Endothelial cell of hepatic sinusoid (primary cell): Measurements from ENCODE around the gene PER2.

ENCODE experiments used
- in situ Hi-C: cut with HindIII; loops from 2 replicates; pipeline ENCODE4 v1.10.0; 2017; ENCODE audit warnings: low sequenced_read_pairs

Gene PER2

DNA sequence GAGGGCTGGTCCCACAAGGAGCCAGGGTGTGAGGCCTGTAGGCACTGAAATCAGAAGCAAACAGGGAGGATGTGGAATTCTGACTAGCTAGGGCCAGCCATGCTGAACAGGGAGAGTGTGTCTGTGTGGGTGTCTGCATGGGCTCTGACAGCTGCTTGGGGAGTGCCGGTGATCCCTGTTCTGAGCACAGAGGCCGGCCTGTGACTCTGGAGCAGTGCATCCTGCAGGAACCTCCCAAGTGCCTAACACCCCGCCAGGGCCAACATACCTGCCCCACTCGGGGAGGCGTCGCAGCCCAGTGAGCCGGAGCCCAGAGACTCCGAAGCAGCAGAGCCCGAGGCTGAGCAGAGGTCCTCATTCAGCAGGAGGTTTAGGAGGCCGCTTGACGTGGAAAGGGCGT is 37.1 kb downstream of the PER2 start:
- in situ Hi-C loops: no loop called here

DNA sequence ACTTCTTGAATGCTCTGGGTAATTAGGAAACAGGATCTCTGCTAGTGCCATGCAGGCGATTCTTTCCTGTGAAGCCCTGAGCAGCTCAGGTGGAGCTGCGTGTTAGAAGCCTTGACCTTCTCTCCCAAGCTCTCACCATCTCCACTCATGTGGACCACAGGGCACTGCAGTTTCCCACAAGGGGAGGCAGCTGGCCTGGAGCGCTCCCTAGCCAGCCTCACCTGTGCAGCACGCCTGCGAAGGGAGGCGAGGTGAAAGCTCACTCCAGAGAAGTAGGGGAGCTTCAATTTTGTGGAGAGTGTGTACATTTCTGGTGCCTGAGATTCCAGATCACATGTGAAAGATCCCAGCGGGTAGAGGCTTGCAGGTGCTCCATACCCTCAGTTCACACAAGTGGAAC is 37.5 kb downstream of the PER2 start:
- in situ Hi-C loops: no loop called here

- in situ Hi-C loops: no loop called here
Measured at GRCh38 chr2:238247841-238248453, 40.5 kb downstream of the PER2 start.

DNA sequence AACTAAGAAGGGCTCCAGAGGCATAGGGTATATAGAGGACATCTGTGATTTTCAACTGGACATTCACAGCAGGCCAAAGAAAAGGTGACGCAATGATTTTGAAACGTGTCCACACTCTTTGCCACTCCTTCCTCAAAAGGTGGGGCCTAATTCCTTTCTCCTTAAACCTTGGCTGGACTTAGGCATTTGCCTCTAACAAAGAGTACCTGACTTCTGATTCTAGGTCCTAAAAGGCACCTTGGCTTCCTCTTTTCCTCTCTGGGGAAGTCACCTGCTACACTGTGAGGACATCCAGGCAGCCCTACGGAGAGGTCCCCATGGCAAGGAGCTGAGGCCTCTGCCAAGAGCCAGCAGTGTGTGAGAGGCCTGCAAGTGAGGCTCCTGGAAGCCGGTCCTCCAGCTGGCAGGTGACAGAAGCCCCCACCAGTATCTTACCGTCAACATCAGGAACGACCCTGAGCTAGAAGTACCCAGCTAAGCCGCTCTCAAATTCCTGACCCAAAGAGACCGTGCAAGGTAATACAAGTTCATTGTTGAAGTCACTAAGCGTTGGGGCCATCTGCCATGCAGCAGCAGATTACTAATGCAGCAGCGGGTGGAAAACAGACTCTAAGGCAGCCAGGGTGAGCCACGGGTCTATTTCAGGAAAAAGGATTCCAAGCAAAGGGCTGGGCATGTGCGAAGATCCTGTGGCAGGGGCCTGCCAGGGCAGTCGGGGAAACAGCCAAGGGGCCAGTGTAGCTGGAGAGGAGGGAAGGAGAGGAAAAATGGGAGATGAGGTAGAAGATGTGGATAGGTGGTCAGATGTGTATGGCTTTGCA is 41.2 kb downstream of the PER2 start:
- in situ Hi-C loops: no loop called here

DNA sequence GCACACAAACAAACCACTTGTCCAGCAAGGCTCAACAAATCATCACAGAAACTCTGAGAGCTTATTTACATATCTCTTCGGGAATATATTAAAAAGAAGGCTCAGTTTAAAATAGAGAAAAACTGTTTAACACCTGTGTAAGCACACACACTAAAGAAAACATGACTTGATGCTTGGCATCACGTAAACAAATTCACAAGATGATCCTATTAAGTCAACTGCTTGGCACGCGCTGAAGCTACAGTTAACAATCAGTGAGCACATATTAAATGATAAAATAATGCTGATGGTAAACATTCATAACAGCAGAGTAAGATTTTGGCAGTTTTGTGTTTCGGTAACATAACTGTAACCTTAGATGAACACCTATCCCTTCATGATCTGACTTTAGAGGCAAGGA is 44.3 kb downstream of the PER2 start:
- in situ Hi-C loops: no loop called here

- in situ Hi-C loops: no loop called here
Measured at GRCh38 chr2:238243496-238244076, 44.8 kb downstream of the PER2 start.

DNA sequence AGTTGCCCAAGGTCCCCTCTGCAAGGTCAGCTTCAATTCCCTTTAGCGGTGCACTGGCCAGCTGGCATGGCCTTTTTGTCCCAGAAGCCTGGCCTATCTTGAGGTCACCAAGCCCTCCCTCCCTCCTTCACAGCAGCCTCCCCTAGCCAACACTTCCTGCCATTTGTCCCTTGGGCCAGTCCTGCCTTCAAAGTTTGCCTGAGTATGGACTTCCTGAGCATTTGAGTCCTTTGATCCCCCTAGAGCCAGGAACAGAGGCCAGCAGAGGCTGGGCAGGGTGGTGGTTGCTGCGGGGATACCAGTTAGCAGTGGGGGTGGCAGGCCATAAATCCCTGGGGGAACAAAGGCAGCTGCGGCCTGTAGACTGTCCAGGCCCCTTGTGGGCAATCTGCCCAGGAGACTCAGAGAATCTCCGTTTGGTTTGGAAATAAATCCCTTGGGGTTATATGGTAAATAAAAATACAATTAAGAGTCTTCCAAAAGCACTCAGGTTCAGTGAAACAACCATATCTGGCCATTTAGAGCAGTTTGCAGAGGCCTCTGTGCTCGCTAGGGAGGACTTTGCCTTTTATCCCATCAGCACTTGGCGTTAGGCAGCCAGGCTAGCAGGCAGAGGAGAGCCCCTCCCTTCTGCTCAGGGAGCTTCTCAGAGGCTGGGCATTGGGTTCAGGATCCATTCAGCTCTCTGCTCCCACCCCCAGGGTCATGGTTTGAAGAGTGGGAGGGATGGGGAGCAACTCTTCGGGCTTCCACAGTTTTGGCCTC is 45.5 kb downstream of the PER2 start:
- in situ Hi-C loops: no loop called here

DNA sequence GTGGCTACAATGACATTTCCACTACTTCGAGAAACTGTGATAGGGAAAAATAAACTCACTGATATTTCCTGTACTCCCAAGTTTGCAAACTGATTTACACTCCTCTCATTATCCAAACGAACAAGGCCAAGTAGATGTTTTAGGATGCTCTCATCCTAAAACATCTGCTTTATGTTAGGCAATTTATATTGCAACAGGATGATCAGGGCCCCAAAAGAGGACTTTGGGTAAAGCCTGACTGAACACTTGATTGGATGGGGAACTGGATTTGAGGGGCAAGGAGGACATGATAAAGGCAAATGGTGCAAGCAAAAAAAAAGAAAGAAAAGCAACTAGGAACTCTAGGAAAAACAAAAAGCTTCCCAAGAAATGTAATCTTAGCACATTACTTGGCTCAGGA is 46.4 kb downstream of the PER2 start:
- in situ Hi-C loops: no loop called here

DNA sequence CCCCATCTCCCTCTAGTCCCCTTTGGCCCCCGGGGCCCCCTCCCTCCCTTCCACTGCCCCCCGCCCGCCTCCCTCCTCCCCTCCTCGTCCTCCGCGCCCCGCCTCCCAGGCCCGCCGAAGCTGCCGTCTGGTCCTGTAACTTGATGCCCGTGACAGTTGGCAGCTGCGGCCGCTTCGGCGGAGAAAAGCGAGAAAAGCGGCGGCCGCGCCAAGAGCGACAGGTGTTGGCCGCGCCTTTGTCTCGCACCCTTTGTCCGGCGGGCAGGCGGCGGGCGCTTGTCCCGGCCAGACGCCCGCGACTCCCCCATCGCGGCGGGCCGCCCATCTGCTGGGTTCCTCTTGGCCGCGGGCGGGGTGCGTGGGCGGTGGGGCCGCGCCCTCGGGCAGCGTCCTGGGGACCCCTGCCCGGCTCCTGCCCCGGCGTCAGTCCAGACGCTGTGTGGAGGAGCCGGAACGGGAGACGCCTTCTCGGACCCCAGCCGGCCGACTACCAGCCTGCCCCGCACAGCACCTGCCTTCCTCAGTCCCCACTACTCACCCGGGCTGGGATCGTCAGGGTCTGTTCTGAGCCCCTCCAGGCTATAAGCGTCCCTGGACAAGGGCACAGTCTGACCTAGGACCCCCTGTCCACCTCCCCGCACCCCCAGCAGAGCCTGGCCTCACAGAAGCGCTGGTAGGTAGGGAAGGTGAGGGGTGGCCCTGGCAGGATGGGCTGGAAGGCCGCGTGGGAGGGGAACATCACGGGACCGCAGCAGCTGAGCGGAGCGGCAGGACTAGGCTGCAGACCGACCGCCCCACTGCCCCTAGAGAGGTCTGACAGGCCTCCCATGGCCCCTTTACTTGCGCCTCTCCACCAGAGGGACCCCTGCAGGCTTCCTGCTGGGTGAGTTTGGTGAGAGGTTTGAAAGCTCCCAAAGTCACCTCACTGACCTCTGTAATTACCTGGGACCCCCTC is 47.4 kb downstream of the PER2 start:
- in situ Hi-C loops: no loop called here

GRCh38 chr2:238239863-238240756 is 48.3 kb downstream of the PER2 start, which contains the start of gene HES6:
Gene HES6, minus strand, starts transcription at chr2:238240038. Its CDS starts 133 bp downstream, at chr2:238239905.
- in situ Hi-C loops: no loop called here

- in situ Hi-C loops: no loop called here
Measured at GRCh38 chr2:238239543-238239862, 48.9 kb downstream of the PER2 start.

DNA sequence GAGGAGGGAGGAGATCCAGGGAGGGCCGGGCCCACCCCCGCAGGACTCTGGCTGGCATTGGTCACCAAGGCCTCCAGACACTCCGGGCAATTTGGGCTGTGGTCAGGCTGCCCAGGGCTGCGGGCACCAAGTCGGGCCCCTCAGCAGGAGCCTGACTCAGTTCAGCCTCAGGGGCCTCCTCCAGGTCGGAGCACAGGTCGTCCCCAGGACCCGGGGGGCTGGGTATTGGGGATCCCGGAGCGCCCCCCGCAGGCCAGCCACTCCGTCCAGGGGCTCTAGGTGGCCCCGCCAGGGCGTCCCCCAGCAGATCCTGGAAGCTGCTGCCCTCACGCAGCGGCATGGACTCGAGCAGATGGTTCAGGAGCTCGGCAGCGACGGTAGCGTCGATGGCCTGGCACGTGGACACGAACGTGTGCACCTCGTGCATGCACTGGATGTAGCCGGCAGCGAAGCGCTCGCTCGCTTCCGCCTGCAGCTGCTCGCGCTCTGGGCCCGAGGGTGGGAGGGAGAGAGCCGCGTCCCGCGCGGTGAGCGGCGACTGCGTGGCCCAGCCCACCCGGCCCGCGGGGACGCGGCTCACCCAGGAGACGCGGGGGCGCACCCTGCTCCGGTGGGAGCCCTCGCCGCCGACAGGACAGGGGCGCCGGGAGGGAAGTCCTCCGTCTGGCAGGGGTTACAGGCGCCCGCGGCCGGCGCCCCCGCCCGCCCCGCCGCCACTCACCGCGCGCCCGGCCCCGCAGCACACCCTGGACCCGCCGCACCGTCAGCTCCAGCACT is 49.5 kb downstream of the PER2 start:
- in situ Hi-C loops: no loop called here

GRCh38 chr2:238238311-238238765 is 50.1 kb downstream of the PER2 start:
- in situ Hi-C loops: no loop called here

DNA sequence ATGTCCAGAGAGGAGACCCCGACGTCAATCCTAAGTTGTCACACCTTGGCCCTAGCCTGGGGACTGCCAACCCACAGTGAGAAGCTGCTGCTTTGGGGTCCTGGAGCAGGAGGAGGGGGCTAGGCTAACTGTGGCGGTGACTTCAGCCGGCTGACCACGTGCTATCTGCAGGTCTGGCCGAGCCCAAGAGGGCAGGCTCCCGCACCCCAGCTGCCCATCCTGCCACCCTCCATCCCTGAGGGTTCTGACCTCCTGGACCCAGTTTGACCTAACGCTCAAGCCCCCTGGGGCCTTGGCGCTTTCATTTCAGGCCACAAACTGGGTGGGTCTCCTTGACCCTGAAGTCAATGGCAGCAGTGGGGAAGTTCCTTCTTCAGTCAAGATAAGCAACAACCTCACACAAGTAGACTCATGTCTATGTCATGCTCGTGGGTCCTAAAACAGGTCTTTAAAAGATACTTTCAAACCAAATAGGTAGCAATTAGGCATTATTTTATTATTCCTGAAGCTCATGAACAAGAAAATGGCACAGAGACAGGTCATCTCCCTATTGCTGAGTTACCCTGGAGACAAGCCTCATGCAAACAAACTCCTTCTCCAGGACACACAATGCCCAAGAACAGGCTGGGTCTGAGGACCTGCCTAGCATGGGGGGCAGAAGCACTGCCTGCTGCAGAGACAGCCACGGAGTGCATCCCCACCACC is 50.8 kb downstream of the PER2 start:
- in situ Hi-C loops: no loop called here

DNA sequence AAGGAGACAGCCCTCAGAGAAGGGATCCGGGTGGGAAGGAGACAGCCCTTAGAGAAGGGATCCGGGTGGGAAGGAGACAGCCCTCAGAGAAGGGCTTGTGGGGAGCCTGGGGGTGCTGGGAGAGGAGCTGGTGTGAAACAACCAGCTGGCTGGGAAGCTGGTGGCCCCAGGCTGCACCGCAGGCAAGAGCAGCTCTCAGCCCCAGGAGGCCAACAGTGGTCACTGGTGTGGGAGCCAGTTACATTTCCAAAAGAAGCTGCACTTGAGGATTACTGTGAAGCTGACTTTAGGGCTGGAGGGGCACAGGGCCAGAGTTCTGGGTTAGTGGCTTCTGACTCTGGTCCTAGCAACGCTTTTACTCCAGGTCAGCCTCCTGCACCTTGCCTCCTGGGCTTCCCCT is 51.8 kb downstream of the PER2 start:
- in situ Hi-C loops: no loop called here

DNA sequence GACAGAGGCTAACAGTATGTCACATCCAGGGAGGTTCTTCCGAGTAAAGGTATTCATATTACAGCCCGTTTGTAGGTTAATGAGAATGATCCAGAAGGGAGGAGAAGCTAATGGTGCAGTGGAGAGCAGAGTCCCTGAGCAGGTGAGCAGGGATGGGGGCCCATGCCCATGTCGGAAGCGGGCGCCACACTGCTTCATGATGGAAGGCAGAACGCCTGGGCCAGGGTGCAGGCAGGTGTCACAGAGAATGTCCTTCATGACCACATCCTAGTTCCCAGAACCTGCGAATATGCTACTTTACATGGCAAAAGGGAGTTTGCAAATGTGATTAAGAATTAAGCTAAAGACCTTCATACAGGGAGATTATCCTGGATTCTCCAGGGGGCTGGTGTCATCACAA is 52.6 kb downstream of the PER2 start:
- in situ Hi-C loops: no loop called here

GRCh38 chr2:238235331-238235732 is 53.1 kb downstream of the PER2 start:
- in situ Hi-C loops: no loop called here

DNA sequence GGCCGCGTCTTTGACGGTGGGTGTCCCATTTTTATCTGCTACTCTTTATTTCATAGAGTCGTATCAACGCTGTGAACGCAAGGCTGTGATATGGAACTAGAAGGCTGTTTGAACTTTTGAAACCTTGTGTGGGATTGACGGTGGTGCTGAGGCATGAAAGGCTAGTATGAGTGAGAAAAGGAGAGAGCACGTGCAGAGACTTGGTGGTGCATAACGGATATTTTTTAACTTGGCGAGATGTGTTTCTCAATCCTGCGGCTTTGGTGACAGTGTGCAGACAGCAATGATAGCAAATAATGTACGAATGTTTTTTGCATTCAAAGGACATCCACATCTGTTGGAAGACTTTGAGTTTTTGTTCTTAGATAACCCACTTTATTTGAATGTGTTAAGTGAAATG is 54.8 kb downstream of the PER2 start:
- in situ Hi-C loops: no loop called here
